Head of caudate nucleus (tissue), 42 donors: Measurements from ENCODE around the gene JADE3.

ENCODE experiments used
- DNase-seq, 42 donors: peaks; one replicate each; pipeline versions ENCODE4 v3.0.0 to v3.0.0-alpha.2; 2020 to 2021; ENCODE audit warnings: mixed read lengths in 7 of 42
- intact Hi-C: fragments of 100-400 bp; cut with DNase I; formaldehyde crosslinking; loops from one replicate; pipeline ENCODE4 v1.15.0; 2022

Gene JADE3

DNA sequence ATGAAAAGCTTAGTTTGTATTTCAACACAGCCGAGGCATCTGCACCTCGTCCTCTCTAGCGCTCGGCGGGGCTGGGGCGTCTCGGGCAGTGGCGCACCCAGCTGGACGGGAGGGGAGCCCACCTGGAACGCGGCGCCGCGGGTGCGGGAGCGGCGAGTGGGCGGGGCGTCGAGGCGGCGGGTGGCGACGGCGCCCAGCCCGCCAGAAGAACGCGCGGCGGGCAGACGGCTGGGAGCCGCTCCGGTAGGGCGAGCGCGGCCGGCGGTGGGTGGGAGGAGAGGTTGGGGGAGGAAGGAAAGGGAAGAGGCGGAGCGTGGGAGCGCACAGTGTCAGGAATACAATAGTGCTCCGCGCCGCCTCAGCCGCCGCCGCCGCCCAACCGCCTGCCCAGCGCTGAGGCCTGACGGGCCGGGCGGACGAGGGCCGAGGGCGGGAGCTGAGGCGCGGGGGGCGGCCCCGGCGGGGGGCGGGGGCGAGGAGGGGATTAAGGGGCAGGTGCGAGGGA, at the start of gene JADE3:
JADE3 (plus strand) TSS at position 324 of the 505 bp plus-strand sequence. CDS start 72,474 bp downstream, outside the sequence.
- peak in 40 of 42 donors; percentile 16 to 79 (median 54) for DNase-seq
- intact Hi-C loops = no loop called here

- DNase-seq = no peak
- intact Hi-C loops = no loop called here
These were observed 49.1 kb upstream of the JADE3 start for GRCh38 chrX:46863072-46863471.

- no peak for DNase-seq
- intact Hi-C loops = no loop called here
These were observed 47.6 kb upstream of the JADE3 start for GRCh38 chrX:46864606-46865005.

DNA sequence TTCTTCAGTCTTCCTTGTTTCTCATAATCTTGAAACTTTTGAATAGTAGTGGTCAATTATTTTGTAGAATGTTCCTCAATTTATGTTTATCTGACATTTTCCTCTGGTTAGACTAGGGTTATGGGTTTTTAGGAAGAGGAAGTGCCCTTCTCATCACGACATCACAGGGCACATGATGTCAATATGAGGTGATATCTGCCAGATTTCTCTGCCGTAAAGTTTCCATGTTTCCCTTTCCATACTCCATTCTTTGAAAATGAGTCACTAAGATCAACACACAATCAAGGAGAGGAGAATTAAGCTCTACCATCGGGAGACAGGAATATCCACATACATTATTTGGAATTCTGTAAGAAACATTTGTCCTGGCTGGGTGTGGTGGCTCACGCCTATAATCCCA, 46.9 kb upstream of the JADE3 start:
- intact Hi-C loops = no loop called here
- DNase-seq = no peak

DNA sequence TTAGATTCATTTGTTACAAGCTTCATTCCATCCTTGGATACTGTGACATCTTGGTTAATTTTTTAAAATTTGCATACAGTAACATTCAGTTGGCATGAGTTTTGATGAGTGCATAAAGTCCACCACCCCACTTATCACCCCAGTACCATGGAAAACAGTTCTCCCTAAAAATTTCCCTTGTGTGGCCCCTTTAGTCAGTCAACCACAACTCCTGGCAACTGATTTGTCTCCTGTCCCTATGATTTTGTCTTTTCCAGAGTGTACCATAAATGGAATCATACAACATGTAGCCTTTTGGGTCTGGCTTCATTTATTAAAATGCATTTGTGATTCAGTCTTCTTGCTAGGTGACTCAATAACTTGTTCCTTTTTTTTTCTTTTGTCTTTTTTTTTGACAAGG, 45.5 kb upstream of the JADE3 start:
- DNase-seq = no peak
- intact Hi-C loops = no loop called here

DNA sequence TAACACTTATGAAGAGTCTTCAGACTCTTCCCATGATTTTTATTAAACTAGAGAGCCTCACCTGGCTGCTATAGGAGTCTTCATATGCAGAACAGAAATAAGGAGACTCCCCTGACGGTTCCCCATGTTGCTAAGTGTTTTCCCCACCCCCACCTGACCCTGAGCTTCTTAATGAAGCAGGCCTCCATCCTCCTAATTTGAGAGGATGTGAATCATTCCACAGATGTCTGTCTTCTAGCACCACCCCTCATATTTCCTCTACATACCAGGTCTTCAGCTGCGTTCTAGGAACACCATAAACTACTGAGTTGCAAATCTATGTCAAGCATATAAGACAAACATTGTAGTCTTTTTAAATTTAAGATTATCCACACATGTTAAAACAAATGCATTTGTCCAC, 38.5 kb upstream of the JADE3 start:
- no peak for DNase-seq
- intact Hi-C loops = no loop called here

DNA sequence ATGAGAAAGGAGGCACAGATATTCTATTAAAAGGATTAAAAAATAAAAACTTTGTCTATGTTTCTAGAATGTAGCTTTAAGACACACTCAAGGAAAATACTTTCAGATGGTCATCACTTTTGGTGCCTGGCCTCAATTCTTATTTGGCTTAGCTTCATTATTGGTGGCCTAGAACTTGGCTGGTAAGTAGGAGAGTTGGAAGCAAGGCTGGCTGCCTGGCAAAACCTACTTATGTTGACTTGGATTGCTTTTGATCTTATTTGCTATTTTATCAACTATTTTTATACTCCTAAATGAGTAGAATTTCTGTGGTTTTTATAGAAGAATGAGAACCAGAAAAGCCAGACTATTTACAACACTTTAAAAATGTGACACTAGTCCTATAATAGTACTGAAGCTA, 35.3 kb upstream of the JADE3 start:
- intact Hi-C loops = no loop called here

GRCh38 chrX:46882266-46882665, 30.0 kb upstream of the JADE3 start:
- intact Hi-C loops = no loop called here
- no peak for DNase-seq

More for the DNA sequence above, 35.3 kb upstream of the JADE3 start:
- DNase-seq = no peak

GRCh38 chrX:46884799-46885198, 27.4 kb upstream of the JADE3 start:
- intact Hi-C loops = no loop called here
- no peak for DNase-seq

DNA sequence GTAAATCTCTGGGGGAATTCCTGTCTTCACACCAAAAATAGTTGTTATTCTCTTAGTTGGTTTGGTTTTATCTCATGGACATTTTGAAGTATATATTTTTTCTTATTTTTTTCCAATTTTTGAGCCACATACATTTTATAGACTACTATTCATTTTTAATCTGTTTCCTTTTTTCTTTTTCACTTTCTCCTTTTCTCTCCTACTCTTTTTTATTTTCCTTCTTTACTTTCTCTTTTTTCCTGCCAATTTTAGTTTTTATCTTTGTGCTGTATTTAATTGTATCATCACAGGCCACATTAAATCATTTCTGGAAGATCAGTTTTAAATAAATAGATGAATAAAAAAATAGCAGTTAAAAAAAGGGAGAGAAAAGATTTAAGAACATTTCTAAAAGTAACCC, 14.0 kb upstream of the JADE3 start:
- intact Hi-C loops = no loop called here
- DNase-seq = no peak

DNA sequence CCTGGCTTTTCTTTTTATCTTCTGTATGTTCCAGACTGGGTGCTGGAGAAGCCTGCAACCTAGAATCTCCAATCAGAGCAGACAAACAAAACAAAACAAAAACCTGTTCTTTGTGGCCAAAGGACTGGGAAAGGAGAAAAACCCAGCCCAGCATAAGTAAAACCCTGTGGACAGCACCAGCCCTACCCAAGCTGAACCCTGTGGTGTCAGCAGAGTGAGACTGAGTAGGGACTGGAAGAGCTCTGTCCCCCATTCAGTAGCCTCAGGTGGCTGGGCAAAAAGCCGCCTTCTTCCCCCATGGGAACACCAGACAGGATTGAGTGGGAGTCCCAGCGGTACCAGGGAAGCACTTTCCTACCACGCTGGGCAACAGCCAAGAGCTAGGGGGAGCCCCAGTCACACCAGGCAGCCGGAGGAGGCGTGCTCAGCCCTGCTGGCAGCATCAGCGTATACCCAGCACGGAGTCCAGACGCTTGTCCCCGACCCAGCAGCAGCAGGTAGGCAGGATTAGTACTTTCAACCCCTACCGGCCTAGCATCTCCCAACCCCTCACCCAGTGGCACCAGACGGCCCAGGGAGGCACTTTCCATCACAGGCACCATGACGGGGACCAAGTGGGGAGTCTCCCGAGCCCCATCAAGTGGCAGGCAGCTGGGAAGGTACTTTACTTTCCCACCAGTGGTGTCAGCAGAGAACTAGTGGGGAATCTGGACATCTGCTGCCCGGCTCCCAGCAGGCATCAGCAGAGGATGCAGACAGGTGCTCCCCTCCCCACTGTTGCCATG, 8.6 kb upstream of the JADE3 start:
- DNase-seq = peak; percentile 66 to 93 (median 84)
- intact Hi-C loops = loop anchor here (2.0 kb wide), 1 partner anchor 127 kb away; no protein-coding TSS in a partner anchor

DNA sequence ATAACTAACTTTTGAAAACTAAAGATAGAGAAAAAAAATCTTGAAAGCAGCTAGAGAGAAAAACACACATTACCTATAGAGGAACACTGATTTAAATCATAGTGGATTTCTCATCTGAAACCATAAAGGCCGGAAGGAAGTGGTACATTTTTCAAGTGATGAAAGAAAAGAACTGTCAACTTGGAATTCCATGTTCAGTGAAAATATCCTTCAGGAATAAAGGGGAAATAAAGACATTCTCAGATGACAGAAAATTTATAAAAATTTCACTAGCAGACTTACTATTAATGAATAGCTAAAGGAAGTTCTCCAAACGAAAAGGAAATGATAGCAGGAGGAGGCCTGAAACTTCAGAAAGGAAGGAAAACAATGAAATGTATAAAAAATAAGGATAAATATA, 7.6 kb upstream of the JADE3 start:
- DNase-seq = no peak
- intact Hi-C loops = no loop called here

DNA sequence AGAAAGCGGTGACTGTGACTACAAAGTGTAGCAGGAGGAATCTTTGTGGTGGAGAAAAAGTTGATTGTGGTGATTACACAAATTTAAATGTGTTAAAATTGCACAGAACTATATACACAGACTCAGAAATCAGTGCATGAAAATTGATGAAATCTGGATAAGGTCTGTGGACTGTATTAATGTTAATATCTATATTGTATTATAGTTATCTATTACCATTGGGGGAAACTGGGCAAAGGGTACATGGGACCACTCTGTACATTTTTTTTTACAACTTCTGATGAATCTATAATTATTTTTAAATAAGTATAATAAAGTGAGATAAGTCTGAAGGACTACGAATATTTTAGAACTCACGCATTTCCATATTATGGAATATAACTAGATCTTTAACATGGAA, 1.8 kb upstream of the JADE3 start:
- no peak for DNase-seq
- intact Hi-C loops = no loop called here

DNA sequence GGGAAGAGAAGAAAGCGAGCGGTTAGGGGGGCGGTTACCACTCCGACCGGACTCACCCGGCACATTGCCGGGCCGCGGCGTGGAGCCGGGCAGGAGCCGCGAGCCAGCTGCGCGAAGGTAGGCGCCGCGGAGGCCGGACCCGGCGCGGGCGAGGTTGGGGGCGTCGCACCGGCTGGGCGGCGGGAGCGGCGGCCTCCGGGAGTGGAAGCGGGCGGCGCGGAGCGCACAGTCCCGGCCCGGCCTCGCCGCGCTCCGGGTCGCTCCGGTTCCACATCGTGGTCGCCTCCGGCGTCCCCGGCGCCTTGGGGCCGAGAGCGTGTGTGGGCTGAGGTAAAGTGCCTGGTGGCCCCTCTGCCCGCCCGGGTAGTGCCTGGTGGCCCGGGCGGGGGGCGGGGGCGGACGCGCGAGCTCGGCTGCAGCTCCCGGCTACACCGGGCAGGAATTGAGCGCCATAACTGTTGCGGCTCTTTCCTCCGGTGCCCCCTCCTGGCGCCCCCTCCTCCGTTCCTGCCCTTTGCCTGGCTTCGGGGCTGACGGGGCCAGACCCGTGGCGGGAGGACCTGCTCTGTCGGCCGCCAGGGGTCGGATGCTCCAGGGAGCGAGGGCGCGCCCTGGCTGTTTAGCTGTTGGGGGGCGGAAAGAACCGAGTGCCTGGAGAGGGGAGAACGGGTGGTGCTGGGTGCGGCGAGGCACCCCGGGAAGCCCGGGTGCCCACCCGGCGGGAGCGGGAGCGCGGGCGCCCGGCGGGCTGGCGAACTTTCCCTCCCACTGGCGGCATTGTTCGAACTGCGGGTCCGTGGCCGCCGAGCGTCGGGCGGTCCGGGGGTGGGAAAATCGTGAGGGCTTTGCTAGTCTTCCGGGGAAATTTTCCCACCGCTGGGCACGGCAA, 626 bp downstream of the JADE3 start:
- intact Hi-C loops = no loop called here
- peak in 36 of 42 donors; percentile 11 to 70 (median 39) for DNase-seq

GRCh38 chrX:46913667-46914066, 1.4 kb downstream of the JADE3 start:
- DNase-seq = peak in 2 of 42 donors; percentile 1 to 8
- intact Hi-C loops = no loop called here

GRCh38 chrX:46916273-46916672, 4.1 kb downstream of the JADE3 start:
- intact Hi-C loops = no loop called here
- no peak for DNase-seq

DNA sequence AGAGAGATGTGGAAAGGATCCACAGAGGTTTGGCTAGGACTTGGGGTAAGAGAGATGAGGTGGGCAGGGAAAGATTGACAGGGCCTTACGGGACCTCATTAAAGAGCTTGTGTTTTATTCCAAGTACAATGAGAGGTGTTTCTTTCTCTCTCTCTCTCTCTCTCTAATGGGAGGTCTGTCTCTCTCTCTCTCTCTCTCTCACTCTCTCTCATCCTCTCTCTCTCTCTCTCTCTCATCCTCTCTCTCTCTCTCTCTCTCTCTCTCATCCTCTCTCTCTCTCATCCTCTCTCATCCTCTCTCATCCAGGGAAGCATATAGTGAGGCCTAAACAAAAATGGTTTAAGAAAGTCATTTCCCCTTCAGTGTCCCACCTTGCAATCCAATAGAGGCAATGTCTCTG, 5.4 kb downstream of the JADE3 start:
- intact Hi-C loops = no loop called here
- no peak for DNase-seq

DNA sequence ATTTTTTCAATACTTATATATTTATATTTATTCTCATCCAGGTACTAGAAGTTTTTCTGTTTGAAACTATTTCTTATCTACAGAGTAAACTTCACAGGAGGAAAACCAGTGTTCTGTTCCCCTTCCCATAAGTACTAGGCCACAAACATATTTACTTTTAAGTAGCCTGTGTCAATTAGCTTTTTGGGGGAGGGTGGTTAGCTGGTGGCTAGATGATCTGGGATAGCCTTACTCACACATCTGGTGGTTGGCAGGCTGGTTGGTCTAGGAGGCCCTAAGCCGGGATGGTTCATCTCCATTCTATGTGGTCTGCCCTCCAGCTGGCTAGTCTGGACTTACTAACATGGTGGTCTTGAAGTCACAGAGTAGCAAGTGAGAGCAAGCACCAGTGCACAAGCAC, 6.2 kb downstream of the JADE3 start:
- intact Hi-C loops = no loop called here
- DNase-seq = no peak

GRCh38 chrX:46920235-46920634, 8.0 kb downstream of the JADE3 start:
- intact Hi-C loops = no loop called here

DNA sequence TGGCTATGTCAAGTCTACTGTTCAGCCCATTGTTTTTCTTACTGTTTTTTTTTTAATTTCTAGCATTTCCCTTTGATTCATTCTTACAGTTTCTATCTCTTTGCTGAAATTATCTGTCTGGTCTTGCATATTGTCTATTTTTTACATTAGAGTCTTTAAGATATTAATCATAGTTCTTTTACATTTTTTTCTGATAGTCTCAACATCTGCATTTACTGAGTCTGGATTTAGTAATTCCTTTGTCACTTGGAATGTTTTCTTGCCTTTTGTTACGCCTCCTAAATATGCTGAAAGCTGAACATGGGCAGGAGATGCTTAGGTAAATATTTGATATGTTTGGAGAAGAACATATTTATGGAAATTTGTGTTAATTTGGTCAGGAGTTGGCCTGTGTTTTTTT, 10.4 kb downstream of the JADE3 start:
- intact Hi-C loops = no loop called here
- DNase-seq = no peak

More at GRCh38 chrX:46920235-46920634, 8.0 kb downstream of the JADE3 start:
- no peak for DNase-seq
